Right lobe of liver (tissue), 4 donors: ENCODE measurements around the gene KCNJ6.

ENCODE experiments used
- POLR2A ChIP-seq: fragments of 450-650 bp; IDR thresholded peaks from one replicate; pipeline ENCODE4 v1.6.1; 2017; ENCODE audit warnings: antibody characterized with exemption, mild to moderate bottlenecking
- TF ChIP-seq, protein P1 (sequence below), 4 donors: fragments of 200-600 bp in 3 of 4; fragments of 450-650 bp in 1 of 4; IDR thresholded peaks; one replicate each; pipeline versions ENCODE4 v1.5.1 to v1.8.0; 2016 to 2022; ENCODE audit warnings: antibody characterized with exemption in 4 of 4, mild to moderate bottlenecking in 2 of 4
- donor health status: DM: no; HTN: no; CAD: no.
- donor health status: DM: no; HTN: no; CAD: no.
- donor health status: DM: no; HTN: yes; CAD: no.

DNA sequence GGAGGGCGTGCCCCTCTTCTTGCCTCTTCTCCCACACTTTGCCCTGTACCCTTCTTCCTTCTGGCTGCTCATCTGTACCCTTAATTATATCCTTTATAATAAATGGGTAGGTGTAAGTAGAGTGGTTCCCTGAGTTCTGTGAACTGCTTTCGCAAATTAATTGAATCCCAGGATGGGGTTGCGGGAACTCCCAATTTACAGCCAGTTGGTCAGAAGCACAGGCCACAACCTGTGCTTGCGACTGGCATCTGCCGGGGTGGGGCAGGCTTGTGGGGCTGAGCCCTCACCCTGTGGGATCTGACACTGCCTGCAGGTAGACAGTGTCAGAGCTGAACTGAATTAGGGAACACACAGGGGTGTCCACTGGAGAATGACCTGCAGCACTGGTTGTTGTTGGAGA is 244.9 kb downstream of the KCNJ6 start:
- TF ChIP-seq, protein P1, sequence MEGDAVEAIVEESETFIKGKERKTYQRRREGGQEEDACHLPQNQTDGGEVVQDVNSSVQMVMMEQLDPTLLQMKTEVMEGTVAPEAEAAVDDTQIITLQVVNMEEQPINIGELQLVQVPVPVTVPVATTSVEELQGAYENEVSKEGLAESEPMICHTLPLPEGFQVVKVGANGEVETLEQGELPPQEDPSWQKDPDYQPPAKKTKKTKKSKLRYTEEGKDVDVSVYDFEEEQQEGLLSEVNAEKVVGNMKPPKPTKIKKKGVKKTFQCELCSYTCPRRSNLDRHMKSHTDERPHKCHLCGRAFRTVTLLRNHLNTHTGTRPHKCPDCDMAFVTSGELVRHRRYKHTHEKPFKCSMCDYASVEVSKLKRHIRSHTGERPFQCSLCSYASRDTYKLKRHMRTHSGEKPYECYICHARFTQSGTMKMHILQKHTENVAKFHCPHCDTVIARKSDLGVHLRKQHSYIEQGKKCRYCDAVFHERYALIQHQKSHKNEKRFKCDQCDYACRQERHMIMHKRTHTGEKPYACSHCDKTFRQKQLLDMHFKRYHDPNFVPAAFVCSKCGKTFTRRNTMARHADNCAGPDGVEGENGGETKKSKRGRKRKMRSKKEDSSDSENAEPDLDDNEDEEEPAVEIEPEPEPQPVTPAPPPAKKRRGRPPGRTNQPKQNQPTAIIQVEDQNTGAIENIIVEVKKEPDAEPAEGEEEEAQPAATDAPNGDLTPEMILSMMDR (IDR thresholded peaks at IDR 0.05), result no peak
- no peak for TF ChIP-seq POLR2A
